OCI-LY1 (cell line): ENCODE measurements around the gene CCDC57.

ENCODE experiments used
- H2AFZ ChIP-seq: fragments of 200-600 bp; sonication (generic), shearing (Covaris generic); 2 replicates; pipeline ENCODE4 v1.6.0; 2014; ENCODE audit warnings: antibody characterized with exemption, mild to moderate bottlenecking, low read length
- H3F3A ChIP-seq: fragments of 200-600 bp; sonication (generic), shearing (Covaris generic); 2 replicates; pipeline ENCODE4 v1.6.0; 2014; ENCODE audit warnings: mild to moderate bottlenecking, antibody characterized with exemption, low read length, moderate library complexity; ENCODE audit not compliant: insufficient read depth
- H3K27ac ChIP-seq: fragments of 200-600 bp; sonication (generic); 2 replicates; pipeline ENCODE4 v1.5.1; 2014; ENCODE audit warnings: low read length, mixed run types, mild to moderate bottlenecking, low read depth; ENCODE audit not compliant: poor library complexity, severe bottlenecking
- H3K27me3 ChIP-seq: fragments of 200-600 bp; sonication (generic); 2 replicates; pipeline ENCODE4 v1.6.0; 2014; ENCODE audit warnings: antibody characterized with exemption, mild to moderate bottlenecking, low read length, moderate library complexity; ENCODE audit not compliant: insufficient read depth
- H3K36me3 ChIP-seq: fragments of 200-600 bp; sonication (generic); 2 replicates; pipeline ENCODE4 v1.6.1; 2014; ENCODE audit warnings: mild to moderate bottlenecking, antibody characterized with exemption, low read length, moderate library complexity, mixed read lengths; ENCODE audit not compliant: insufficient read depth
- H3K4me1 ChIP-seq: fragments of 200-600 bp; sonication (generic); 2 replicates; pipeline ENCODE4 v1.5.1; 2014; ENCODE audit warnings: mild to moderate bottlenecking, low read length, moderate library complexity; ENCODE audit not compliant: insufficient read depth, severe bottlenecking
- H3K4me2 ChIP-seq: fragments of 200-600 bp; sonication (generic), shearing (Covaris generic); 2 replicates; pipeline ENCODE4 v1.6.1; 2014; ENCODE audit warnings: low read length
- H3K4me3 ChIP-seq: fragments of 200-600 bp; sonication (generic); 2 replicates; pipeline ENCODE4 v1.5.1; 2014; ENCODE audit warnings: low read length, low read depth, mild to moderate bottlenecking, mixed read lengths; ENCODE audit not compliant: poor library complexity, severe bottlenecking
- H3K79me2 ChIP-seq: fragments of 200-600 bp; shearing (Covaris generic); 2 replicates; pipeline ENCODE4 v1.6.1; 2016; ENCODE audit warnings: mixed run types, low read length, mixed read lengths; ENCODE audit not compliant: insufficient read depth
- H3K9ac ChIP-seq: fragments of 200-600 bp; sonication (generic), shearing (Covaris generic); 2 replicates; pipeline ENCODE4 v1.6.1; 2014; ENCODE audit warnings: mild to moderate bottlenecking, low read length, mixed read lengths
- H3K9me2 ChIP-seq: fragments of 200-600 bp; sonication (generic), shearing (Covaris generic); 2 replicates; pipeline ENCODE4 v1.6.1; 2014; ENCODE audit warnings: low read depth, mild to moderate bottlenecking, low read length, mixed read lengths
- H3K9me3 ChIP-seq: fragments of 200-600 bp; shearing (Covaris generic); 2 replicates; pipeline ENCODE4 v1.6.1; 2014; ENCODE audit warnings: low read length, mixed read lengths
- H4K20me1 ChIP-seq: fragments of 200-600 bp; sonication (generic), shearing (Covaris generic); 2 replicates; pipeline ENCODE4 v1.6.0; 2016; ENCODE audit warnings: mild to moderate bottlenecking, low read length; ENCODE audit not compliant: insufficient read depth
- EZH2 ChIP-seq: fragments of 200-600 bp; sonication (generic), shearing (Covaris generic); IDR thresholded peaks from 2 replicates; pipeline ENCODE4 v1.8.0; 2017; ENCODE audit warnings: borderline replicate concordance, mixed run types, mild to moderate bottlenecking, antibody characterized with exemption, low read length, moderate library complexity, mixed read lengths
- TF ChIP-seq, protein P1 (sequence below): fragments of 200-600 bp; sonication (generic), shearing (Covaris generic); IDR thresholded peaks from 2 replicates; pipeline ENCODE4 v1.5.1; 2017; ENCODE audit warnings: mild to moderate bottlenecking, antibody characterized with exemption, low read length, moderate library complexity, mixed read lengths

The CCDC57 gene

DNA sequence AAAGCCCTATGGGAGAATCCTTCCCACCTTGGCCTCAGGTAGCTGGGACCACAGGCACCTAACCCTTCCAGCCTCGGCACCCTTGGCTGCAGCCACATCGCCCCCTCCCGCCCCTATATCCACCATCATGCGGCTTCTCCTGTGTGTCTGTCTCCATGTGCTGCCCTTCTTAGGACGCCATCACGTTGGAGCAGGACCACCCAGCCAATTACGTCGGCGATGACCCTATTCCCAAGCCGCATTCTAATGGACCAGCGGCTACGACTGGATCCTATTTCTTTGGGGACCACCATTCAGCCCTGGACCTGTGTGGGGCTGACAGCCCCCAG, 3.3 kb upstream of the CCDC57 start:
- Histone ChIP-seq H3K9ac (no peak overlapping the region), H3K4me1 (peaks cover 21% of the 10 kb centered on the region), H3K4me2 (no peak overlapping the region)

GRCh38 chr17:82215095-82215971, 2.7 kb upstream of the CCDC57 start:
- Histone ChIP-seq H3K4me2 (no peak overlapping the region), H3K9me2 (no peaks in the 10 kb centered on the region), H3K9me3 (no peaks in the 10 kb centered on the region), H4K20me1 (no peaks in the 10 kb centered on the region), H3K27me3 (peaks cover 9% of the 10 kb centered on the region), H3K79me2 (no peaks in the 10 kb centered on the region), H3K4me1 (peaks cover 21% of the 10 kb centered on the region), H3K4me3 (no peak overlapping the region), H2AFZ (no peak overlapping the region), H3K9ac (no peak overlapping the region), H3F3A (0 out of 2 replicates have a peak, but pooled peaks cover 3% of the 10 kb centered on the region), H3K36me3 (no peaks in the 10 kb centered on the region), H3K27ac (no peak overlapping the region)
- TF ChIP-seq, protein P1, sequence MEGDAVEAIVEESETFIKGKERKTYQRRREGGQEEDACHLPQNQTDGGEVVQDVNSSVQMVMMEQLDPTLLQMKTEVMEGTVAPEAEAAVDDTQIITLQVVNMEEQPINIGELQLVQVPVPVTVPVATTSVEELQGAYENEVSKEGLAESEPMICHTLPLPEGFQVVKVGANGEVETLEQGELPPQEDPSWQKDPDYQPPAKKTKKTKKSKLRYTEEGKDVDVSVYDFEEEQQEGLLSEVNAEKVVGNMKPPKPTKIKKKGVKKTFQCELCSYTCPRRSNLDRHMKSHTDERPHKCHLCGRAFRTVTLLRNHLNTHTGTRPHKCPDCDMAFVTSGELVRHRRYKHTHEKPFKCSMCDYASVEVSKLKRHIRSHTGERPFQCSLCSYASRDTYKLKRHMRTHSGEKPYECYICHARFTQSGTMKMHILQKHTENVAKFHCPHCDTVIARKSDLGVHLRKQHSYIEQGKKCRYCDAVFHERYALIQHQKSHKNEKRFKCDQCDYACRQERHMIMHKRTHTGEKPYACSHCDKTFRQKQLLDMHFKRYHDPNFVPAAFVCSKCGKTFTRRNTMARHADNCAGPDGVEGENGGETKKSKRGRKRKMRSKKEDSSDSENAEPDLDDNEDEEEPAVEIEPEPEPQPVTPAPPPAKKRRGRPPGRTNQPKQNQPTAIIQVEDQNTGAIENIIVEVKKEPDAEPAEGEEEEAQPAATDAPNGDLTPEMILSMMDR, result no peak

More for the DNA sequence above, 3.3 kb upstream of the CCDC57 start:
- no peaks in the 10 kb centered on the region for H3K9me2 ChIP-seq
- H3K79me2 ChIP-seq, result no peaks in the 10 kb centered on the region
- H3F3A ChIP-seq, result 0 out of 2 replicates have a peak, but pooled peaks cover 3% of the 10 kb centered on the region
- no peaks in the 10 kb centered on the region for H4K20me1 ChIP-seq
- H2AFZ ChIP-seq, result no peak overlapping the region
- H3K27ac ChIP-seq, result no peak overlapping the region
- TF ChIP-seq, protein P1, result no peak
- no peak for TF ChIP-seq EZH2
- H3K4me3 ChIP-seq, result no peak overlapping the region
- peaks cover 9% of the 10 kb centered on the region for H3K27me3 ChIP-seq
- no peaks in the 10 kb centered on the region for H3K9me3 ChIP-seq
- H3K36me3 ChIP-seq, result no peaks in the 10 kb centered on the region

- no peaks in the 10 kb centered on the region for H3K9me2 ChIP-seq
- H3K9me3 ChIP-seq, result no peaks in the 10 kb centered on the region
- no peak for TF ChIP-seq EZH2
- TF ChIP-seq, protein P1, result no peak
- H3K27ac ChIP-seq, result no peak overlapping the region
- 0 out of 2 replicates have a peak, but pooled peaks cover 3% of the 10 kb centered on the region for H3F3A ChIP-seq
- H3K4me3 ChIP-seq, result no peak overlapping the region
- H4K20me1 ChIP-seq, result no peaks in the 10 kb centered on the region
- H3K27me3 ChIP-seq, result peaks cover 4% of the 10 kb centered on the region
- no peak overlapping the region for H2AFZ ChIP-seq
- H3K9ac ChIP-seq, result no peak overlapping the region
- H3K36me3 ChIP-seq, result no peaks in the 10 kb centered on the region
- H3K79me2 ChIP-seq, result no peaks in the 10 kb centered on the region
- no peak overlapping the region for H3K4me2 ChIP-seq
- H3K4me1 ChIP-seq, result peaks cover 21% of the 10 kb centered on the region
Observed at GRCh38 chr17:82214012-82214628, 1.5 kb upstream of the CCDC57 start.
